ENCODE results near the gene NXF2.
"Not testable (repeated sequence)": the region's sequence is repeated elsewhere in the genome, so short reads cannot be mapped to it uniquely, and the experiment has no call there.

Gene NXF2, protein sequence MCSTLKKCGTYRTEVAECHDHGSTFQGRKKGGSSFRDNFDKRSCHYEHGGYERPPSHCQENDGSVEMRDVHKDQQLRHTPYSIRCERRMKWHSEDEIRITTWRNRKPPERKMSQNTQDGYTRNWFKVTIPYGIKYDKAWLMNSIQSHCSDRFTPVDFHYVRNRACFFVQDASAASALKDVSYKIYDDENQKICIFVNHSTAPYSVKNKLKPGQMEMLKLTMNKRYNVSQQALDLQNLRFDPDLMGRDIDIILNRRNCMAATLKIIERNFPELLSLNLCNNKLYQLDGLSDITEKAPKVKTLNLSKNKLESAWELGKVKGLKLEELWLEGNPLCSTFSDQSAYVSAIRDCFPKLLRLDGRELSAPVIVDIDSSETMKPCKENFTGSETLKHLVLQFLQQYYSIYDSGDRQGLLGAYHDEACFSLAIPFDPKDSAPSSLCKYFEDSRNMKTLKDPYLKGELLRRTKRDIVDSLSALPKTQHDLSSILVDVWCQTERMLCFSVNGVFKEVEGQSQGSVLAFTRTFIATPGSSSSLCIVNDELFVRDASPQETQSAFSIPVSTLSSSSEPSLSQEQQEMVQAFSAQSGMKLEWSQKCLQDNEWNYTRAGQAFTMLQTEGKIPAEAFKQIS

DNA sequence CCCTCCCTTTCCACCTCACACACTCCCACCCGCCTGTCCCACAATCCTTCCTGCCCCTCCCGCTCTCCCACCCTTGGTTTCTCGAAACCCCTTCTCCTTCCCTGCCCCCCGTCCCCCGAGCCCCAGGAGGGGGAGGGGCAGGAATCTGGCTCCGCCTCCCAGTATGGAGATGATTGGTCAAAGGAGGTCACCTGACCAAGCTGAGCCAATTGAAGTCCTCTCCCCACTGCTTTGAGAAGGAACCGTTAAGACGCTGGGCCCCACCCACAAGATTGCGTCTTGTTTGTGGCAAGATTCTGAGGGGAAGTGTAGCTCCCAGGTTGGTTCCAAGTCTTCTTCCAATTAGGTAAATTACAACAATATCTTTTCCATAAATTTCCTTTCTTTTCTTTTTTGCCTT, at the start of gene NXF2:
NXF2 (plus strand) TSS at position 275 of the 400 bp plus-strand sequence. CDS start 59,912 bp downstream, outside the sequence.
- DNase-seq (ENCODE audit: low read depth in 1 of 2, low spot score in 1 of 2): not testable (repeated sequence)

DNA sequence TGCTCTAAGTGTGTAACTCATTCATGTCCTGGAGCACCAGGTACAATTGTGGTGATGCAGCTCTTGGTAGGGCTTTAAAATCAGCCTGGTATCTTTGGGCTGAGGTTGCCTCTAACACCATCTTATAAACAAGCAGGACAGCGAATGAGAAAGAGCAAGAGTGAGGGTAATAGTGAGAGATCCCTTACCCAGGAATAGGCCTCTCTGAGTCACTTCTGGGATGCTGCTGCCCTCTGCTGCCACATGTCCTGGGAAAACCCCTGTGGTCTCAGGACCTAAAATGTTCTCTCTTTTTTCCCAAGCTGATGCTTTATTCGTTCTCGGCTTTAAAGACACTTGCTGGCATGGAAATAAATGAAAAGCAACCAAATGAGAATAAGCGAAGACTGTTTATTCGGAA, 39.0 kb upstream of the NXF2 start:
- not testable (repeated sequence) for DNase-seq (ENCODE audit: low read depth in 1 of 2, low spot score in 1 of 2)

DNA sequence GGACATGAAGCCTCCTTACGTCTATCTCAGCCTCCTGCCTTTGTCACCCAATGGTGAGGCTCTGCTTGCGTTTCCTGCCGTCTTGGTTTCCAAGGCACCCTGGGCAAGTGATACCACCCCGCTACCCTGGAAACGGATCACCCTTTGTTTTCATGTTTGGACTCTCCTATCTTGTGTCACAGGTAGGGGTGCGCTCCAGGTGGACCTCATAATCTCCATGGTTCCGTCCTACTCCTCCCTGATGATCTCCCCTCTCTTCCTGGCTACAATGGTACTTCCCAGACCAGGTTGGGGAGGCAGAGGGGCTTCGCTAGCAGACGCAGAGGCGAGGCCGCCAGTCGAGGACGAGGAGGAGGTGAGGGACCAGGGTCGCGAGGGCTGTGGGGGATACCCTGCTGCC, 32.0 kb upstream of the NXF2 start, which contains the start of gene TCP11X1:
TCP11X1 (plus strand) TSS at position 316 of the 400 bp plus-strand sequence.
- DNase-seq (ENCODE audit: low read depth in 1 of 2, low spot score in 1 of 2): not testable (repeated sequence)

DNA sequence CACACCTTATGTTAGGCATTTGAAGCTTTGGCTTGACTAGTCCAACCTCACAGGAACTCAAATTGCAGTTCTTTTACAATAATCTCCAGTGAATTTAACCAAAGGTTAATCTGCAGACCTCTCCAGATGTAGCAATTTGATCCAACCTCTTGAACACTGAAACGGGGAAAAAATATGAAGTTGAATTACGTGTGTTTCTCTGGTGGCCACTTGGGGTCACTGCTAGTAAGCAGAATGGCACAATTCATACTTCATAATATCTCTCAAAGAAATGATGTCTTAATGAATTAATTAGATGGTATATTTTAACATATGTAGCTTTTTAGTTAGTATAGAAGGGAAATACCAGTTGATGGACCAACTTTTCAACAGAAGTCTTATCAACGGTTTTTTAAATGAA, 30.5 kb upstream of the NXF2 start:
- DNase-seq (ENCODE audit: low read depth in 1 of 2, low spot score in 1 of 2): not testable (repeated sequence)

DNA sequence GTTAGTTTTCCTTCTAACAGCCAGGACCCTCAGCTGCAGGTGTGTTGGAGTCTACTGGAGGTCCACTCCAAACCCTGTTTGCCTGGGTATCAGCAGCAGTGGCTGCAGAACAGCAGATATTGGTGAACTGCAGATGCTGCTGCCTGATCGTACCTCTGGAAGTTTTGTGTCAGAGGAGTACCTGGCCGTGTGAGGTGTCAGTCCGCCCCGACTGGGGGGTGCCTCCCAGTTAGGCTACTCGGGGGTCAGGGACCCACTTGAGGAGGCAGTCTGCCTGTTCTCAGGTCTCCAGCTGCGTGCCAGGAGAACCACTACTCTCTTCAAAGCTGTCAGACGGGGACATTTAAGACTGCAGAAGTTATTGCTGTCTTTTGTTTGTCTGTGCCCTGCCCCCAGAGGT, 11.3 kb upstream of the NXF2 start:
- not testable (repeated sequence) for DNase-seq (ENCODE audit: low read depth in 1 of 2, low spot score in 1 of 2)

DNA sequence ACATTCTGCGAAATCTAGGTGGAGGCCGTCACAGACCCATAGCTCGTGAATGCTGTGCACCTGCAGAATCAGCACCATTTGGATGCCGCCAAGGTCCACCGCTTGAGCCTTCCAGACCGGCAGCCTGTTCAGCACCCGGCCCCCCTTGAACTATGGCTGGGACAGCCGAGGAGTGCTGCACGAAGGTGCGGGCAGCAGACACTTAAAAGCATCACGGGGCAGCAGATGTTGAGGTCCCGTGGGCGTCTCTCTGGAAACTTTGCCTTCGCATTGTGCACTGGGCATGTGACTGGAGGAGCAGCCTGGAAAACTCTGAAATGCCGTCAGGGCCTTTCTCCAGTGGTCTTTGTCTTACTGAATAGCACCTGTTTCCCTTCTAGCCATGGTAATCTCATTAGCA, 6.7 kb upstream of the NXF2 start:
- DNase-seq (ENCODE audit: low read depth in 1 of 2, low spot score in 1 of 2): not testable (repeated sequence)

DNA sequence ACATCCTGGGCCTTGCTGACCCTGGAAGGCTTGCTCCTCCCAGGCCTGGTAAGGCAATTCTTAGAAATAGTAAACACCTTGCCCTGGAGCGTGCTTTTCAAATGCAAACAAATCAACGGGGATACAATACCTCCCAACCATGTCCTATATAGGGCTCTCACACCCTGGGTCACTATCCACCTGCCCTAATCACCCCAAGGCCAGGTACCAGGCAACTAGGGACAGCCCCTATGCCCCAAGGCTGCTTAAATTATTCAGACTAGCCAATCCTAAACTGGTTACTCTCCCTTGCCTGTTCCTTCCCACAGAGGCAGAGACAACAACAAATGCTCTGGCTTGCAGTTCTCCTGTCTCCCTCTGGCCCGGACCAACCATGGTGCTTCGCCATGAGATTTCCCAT, 25.3 kb downstream of the NXF2 start:
- not testable (repeated sequence) for DNase-seq (ENCODE audit: low read depth in 1 of 2, low spot score in 1 of 2)

DNA sequence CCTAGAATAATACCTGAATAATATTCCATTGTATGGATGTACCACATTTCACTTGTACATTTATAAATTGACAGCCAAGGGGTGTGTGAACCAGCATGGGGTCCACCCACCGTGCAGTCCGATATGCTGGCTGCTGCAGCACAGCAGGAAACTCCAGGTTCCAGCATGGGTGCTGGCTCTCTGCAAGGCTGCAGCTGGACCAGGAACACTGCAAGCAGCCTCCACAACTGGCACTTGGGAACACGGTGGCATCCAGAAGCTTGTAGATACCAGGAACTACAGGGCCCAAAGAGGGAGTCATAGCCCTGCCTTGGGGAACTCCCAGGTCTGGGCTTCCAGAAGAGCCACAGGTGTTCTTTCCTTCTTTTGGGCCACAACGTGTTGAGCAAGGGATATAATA, 91.2 kb downstream of the NXF2 start:
- DNase-seq (ENCODE audit: low read depth in 1 of 2, low spot score in 1 of 2): no peak

DNA sequence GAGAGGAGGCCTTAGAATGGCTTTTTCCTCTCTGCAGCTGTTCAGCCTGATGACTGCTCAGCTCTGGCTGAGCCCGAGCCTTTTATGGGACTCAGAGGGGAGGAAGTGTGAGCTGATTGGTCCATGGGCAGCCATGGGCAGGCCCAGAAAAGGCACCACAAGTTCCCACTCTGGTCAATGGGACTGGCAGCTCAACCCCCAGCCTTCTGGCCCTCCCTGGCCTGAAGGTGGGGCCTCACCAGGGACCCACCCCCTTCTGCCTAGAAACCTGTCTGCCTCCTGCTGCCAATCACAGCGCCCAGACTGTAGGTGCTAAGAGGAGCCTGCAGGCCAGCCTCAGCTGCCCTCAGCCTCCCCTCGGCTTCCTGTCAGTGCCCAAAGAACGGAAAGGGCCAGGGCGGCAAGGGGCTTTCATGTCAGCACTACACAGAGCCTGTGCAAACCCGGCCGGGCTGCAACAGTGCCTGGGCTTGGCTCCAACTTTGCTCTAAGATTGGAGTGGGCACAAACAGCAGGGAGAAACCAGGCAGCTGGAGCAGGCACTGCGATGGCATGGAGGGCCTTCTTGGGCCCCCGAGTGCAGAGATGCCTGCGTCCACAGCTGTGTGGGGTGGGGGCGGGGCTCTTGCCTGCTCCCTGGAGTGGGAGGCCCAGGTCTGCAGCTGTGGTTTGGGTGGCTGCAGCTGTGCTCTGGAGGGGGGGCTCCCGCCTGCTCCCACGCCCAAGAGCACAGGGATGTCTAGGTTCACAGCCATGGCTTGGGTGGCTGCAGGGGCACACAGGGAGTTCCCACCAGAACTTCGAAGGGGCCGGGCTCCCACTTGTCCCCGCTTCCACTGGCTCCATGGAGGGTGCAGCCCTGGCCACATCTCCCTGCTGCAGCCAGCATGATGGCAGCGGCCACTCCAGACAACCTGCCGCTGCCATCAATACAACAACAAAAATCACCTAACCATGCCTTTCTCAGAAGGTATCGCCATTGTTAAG, 92.6 kb downstream of the NXF2 start:
- DNase-seq (ENCODE audit: low read depth in 1 of 2, low spot score in 1 of 2): no peak

DNA sequence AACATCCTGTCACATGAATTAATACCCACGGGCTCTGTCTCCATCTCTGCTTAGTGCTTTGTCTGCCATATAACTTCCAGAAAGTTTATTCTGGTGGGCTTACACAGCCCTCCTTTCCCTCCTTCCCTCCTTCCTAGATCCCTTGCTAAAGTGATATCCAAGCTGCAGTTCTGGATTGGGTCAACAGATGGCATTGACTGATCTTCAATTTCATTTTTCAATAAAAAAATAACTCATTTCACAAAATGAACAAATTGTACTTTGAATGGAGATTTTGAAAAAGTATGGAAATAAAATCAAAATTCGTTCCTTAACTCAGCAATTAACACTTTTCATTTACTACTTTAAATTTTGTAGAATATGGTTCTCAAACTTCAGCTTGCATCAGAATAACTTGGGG, 94.9 kb downstream of the NXF2 start:
- DNase-seq (ENCODE audit: low read depth in 1 of 2, low spot score in 1 of 2): no peak

DNA sequence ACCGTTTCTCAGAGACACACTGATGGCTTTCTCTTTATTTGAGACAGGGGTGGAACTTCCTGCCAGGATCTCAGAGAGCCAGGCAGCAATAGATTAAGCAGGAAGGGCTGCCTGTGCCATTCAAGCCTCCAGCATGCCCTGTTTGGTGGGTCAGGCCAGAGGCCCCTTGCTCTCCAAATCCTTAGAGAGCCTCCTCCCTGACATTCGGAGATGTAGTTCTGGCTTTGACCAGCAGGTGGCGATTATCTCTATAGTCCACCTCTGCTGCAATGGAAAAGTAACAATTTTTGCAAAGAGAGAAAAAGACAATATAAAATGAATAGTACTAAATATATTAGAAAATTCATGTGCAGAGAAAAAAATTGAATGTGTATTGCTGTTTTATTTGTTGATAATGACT, 98.9 kb downstream of the NXF2 start:
- peak; percentile 18 to 37 for DNase-seq (ENCODE audit: low read depth in 1 of 2, low spot score in 1 of 2)
